GM19324 (cell line): ENCODE data around the gene ALPL.
"Not testable (repeated sequence)": the region's sequence is repeated elsewhere in the genome, so short reads cannot be mapped to it uniquely, and the experiment has no call there.

Experiments used
- ATAC-seq: cut with Tn5 transposase; IDR thresholded peaks from one replicate; pipeline ENCODE4 v1.9.1; 2021; ENCODE audit warnings: mild to moderate bottlenecking, moderate library complexity; ENCODE audit not compliant: unreplicated experiment, low FRiP score

Gene ALPL

DNA sequence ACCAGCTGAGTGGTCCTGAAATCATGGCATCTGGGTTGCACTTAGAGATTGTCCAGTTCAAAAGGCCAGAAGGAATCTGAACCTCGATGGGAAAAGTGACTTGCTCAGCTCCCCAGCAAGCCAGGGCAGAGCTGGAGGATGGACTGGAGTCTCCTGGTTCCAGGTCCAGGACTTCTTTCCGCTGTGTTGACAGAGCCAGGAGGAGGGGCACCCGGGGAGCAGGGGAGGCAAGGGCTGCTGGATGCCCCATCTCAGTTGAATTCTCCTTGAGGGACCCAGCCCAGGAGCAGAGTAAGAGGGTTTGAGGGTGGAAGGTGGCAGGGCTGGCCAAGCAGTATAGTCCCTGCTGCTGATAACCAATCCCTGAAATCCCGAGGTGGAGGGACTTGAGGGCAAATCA lies 2.4 kb upstream of the ALPL start:
- no peak for ATAC-seq

DNA sequence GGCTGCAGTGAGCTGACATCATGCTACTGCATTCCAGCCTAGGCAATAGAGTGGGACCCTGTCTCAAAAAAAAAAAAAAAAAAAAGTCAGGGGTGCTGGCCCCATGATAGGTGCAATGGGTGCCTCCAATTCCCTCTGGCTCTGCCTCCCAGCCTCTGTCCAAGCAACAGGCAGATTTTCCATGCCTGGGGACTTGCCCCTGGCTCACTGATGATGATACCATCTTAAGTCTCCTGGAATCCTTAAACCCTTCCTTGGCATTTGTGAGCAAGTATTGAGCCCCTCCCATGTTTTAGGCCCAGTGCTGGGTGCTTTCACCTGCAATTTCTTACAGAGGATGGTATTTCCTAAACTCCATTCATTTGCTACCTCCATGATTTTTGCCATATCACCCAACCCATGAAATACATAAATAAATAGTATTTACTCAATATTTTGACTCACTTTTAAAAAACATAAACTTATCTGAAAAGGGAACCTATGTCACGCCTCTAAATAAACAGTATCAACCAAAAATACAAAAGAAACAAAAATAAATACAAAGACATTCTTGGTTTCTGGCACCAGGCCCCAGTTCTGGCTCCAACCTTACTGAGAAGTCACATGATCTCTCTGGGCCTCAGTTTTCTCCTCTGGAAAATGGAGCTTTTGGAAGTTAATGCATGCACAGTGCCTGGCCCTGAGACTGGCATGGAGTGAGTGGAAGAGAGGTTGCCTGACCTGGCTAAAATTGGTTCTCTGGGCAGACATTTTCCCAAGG lies 1.5 kb upstream of the ALPL start:
- ATAC-seq: no peak

DNA sequence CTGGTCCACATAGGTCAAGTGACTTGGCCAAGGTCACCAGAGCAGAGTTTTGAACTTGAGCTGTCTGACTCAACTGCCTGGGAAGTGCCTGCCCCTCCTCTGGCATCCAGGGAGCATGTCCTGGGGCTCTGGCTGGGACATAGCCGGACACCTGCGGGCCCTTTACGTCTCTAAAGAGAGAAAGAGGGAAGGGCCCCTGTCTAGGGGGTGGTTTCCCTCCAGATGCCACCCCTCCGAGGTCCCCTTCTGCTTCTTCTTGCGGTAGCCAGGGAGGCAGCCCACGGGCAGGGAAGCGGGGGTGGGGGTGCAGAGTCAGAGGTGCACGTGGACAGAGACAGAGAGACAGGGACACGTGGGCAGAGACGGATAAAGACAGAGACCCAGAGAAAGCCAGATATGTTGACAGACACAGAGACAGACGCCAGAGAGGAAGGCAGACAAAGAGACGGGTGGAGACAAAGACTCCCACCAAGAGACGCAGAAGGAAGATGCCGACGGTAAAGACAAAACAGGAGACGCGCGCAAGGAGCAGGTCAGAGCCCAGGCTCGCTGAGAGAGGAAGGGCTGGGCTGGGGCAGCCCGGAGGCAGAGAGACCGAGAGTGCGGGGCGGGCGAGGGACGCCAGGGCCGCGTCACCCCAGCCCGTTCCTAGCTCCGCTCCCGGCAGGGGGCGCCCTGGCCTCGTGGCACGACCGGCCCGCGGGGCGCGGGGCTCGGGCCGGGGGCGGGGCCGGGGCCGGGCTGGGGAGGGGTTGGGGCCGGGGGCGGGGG lies 458 bp upstream of the ALPL start:
- no peak for ATAC-seq

DNA sequence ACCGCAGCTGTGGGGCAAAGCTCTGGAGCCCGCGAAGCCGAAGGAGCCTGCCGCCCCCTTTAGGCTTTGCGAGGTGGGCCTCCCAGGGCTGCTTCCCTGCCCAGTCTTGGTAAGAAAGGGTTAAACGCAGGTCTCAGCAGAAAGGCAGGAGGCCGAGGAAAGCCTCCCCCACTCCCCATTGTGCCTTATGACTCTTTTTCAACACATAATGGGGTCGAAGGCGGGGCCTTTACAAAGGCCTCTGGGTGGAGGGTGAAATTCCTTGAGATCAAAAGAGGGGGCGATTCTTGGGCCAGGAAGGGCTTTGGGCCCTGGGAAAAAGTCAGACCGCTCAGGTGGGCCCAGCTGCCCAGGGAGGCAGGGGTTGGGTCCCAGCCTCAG lies 880 bp downstream of the ALPL start:
- no peak for ATAC-seq

DNA sequence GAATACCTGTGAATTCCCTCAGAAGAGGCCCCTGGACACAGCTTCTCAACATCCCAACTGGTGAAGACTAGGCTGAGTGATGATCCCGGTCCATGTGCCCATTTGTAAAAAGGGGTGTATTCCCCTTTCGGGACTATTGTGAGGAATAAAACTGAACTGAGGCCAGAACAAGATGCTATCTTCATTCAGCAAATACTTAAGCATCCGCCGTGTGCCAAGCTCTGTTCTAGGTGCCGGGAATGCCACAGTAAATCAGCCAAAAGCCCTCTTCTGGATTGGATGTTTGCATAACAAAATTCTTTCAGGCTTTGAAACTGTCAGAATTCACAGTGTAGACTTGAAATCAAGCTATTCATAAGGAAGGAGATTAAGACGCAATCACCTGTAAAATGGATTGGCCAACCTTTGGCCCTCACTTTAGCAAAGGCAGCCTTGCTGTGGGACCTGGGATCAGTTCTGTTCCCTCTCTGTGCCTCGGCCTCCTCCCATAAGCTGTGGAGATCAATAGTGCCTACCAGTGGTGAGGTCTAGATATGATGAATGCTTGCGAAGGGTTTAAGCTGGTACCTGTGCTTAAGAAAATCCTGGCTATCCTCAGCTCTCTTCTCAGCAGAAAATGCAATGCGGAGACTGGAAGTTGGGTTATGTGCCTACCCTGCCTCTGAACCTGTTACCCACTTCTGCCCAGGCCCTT lies 1.8 kb downstream of the ALPL start:
- no peak for ATAC-seq

DNA sequence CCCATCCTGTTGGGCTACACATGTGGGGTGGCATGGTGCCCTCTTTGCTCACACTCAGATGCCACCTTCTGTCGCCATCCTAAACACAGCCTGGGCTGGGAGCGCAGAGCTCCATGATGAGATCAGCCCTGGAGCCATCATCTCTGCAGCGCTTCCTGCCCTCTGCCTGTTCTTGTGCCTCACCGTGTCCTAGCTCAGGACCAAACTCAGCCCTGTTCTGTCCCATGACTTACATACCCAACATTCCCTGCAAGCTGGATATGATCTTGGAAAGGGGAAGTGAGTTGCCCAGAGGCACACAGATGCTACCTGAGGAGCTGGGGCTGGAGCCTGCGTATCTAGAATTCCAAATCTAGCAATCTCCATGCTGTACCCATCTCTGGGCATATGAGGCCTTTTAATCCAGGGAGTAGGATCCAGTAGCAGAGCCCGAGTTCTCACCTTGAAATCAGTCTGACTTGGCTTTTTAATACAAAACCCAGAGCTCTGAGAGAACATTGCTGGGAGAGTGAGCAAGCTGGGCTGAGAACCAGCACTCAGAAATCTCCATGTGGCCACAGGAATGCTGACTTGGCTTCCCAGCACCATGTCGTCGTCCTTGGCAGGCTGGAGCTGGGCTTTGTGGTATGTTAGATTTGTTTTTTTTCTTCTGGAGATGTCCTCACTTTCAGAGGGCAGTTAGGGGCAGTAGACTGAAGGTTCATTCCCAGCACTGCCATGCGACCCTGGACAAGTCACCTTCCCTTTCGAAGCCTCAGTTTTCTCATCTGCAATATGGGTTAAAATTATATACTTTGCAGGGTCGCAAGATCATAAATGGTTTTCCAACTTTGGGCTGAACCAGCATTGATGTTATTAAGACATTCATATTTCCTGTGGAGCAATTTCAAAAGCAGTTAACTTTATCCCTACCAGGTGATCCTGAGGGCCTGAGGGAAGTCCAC lies 2.6 kb downstream of the ALPL start:
- no peak for ATAC-seq

DNA sequence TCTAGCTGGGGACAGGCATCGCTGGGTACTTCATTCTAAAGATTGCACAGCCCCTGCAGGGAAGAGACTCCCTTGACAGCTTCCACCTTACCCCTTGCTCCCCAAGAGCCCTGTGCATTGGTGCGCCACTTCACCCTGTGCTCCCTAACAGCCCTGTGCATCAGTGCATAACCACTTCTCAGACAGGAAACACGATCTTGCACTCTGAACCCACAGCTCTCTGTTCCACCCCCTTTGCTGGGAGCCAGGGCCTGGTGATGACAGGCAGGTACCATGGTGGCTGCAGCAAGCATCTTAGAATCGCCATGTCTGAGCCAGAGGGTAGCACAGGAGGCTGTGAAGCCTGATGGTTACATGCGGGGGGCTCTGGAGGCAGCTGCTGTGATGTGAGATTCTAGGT lies 5.0 kb downstream of the ALPL start:
- no peak for ATAC-seq

DNA sequence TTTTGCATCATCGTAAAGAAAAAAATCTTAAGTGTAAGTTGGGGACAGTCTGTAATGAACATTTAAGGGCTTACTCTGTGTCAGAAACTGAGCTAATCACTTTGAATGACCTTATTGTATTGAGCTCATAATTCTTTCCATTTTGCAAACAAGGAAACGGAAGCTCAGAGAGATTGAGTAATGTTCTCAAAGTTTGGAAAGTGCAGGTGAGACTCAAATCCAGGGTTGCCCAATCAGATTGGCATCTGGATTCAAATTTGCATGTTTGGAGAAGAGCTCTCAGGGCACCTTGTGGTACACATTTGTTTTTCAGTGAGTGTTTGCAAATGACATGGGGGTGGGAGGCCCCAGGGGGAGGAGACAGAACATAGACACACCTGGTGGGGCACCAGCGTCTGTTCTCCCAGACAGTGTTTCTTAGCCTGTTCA lies 8.0 kb downstream of the ALPL start:
- no peak for ATAC-seq

DNA sequence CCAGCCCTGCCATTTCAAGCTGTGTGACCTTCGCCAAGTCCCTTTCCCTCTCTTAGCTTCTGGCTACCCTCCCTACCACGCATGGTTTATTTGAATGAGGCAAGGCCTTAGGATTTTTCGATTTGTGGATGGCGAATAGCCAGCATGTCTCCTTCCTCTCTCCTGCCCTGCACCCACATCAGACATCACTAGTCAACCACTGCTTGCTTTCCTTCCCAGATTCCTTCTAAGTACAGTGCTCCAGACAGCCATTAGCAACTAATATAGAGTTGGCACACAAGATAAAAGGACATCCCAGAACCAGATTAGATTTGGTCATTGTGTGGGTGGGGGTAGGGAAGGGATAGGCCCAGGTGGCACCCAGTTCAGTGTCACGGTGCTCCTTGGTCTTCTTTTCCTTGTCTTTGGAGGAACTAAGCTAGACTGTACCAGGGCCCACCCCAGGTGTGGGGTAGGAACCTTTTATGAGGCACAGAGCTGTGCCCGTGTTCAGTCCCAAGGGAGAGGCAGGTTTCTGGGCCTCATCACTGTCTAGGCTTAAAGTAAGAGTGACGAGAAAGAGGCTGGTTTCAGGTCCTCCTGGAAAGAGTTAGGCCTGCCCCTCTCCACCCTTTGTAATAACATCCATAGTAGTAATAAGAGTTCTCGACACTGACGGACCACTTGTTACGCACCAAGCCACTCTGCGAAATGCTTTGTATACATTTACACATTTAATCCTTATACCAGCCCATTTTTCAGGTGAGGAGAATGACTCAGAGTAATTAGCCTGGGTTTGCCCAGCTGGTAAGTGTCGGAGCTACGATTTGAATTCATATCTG lies 8.6 kb downstream of the ALPL start:
- no peak for ATAC-seq

DNA sequence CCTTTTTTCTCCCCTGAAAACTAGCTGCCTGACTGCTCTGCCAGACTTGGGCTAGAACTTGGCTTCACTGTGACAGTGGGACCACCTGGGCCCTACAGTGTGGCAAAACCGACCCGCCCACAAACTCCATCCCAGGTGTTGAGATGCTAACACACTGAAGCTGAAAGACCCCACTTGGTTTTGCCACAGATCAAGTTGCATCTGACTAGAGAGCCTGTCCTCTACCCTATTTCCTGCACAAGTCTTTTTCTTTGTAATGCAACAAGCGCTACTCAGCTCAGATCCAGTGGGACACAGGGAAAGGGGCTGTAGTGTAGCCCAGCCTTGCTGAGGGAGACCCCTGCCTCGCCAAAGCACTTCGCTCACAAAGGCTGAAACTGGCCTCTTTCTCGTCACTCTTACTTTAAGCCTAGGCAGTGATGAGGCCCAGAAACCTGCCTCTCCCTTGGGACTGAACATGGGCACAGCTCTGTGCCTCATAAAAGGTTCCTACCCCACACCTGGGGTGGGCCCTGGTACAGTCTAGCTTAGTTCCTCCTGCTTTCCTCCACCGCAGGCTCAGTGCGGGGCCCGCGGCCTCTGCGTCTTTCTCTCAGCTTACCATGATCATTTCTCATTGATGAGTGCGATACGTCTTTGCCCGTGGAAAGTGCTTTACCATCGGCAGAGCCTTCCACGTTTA lies 9.7 kb downstream of the ALPL start:
- no peak for ATAC-seq

DNA sequence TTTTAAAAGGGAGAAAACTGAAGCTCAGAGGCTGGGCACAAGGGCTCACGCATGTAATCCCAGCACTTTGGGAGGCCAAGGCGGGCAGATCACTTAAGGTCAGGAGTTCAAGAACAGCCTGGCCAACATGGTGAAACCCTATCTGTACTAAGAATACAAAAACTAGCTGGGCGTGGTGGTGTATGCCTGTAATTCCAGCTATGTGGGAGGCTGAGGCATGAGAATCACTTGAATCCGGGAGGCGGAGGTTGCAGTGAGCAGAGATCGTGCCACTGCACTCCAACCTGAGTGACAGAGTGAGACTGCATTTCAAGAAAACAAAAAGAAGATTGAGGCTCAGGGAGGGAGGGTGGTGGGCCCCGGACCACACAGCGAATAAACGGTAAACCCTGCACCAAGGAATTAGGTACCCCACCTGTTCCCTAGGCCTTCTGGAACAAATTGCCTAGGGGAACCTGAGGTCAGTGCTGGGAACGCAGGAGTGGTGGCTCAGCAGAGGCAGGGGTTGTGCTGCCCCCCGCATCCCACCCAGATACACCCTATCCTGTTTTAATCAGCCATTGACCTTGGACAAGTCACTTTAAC lies 10.4 kb downstream of the ALPL start:
- ATAC-seq: not testable (repeated sequence)

DNA sequence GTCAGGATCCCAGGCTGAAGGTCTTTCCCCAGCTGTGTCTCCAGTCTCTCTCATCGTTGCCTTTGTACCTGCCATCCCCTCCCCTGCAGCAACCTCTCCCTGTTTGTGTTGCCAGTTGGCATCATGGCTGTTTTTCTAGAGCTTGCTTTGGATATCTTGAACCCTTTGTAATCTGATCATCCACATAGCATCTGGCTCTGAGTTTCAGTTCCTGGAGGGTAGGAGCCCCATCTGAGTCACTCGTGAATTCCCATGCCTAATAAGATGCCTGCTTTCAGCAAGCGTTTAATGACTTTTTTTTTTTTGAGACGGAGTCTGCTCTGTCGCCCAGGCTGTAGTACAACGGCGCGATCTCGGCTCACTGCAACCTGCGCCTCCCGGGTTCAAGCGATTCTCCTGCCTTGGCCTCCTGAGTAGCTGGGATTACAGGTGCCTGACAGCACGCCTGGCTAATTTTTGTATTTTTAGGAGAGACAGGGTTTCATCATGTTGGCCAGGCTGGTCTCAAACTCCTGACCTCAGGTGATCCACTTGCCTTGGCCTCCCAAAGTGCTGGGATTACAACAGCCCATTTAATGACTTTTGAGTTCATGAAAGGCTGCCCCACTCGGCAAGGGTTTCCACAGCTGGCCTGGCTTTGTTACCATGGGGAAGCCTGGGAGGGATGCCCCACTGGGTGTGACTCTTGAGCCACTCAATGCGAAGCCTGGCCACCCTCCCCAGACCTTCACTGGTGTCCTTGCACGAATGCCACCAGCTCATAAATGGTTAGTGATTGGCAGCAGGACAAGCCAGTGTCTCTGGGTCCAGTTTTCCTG lies 11.9 kb downstream of the ALPL start:
- no peak for ATAC-seq

DNA sequence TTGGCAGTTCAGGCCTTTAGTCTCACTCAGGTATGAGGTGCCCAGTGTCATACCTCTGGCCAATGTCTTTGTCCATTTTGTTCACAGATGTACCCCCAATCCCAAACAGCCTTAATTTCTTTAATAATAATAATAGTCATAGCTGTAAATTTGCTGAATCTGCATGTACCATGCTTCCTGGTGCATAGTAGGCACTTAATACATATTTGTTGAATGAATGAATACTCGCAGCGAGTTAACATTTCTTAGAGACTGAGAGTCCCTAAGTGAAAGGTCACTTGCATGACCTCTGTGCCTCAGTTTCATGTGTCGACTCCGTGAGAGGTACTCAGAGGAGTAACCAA lies 12.5 kb downstream of the ALPL start:
- no peak for ATAC-seq

DNA sequence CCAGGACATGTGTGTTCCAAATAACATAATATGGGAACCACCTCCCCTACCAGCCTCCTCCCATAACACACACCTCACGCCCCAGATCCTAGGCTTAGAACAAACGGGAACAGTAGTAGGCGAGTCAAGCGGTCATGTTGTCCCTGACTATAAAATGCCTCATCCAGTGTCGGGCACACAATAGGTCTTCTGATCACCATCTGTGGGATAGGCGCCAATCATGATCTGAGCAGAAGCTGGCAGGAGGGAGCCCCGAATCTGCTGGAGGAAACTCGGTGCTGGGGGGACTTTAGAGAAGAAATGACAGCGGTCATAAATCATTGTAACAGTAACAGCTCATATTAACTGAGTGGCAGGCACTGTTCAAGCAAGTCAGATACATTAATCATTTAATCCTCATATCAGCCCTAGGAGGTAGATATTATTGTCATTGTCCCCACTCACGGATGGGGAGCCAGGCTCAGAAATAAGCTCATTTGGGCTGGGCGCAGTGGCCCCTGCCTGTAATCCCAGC lies 13.4 kb downstream of the ALPL start:
- no peak for ATAC-seq

DNA sequence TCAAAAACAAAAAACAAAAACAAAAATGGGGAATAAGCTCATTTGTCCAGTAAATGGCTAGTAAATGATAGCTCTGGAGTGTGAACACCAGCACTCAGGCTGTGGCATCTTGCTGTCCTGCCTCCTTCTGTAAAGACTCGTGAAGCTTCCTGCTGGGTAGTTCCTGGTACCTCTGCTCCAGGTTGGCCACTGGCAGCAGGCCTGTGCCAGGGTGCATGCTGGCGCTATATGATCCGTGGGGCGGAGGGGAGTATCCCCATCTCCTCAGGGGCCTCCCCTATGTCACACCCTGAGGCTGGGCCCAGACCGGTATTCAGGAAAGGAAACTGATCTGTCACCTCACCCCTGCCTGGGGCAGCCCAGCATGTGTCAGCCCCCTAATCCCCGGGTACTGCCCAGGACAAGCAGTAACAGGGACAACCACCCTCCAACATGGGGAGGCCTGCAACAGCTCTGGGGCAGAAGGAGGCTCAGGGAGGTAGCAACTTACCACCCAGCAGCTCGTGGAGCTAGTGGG lies 14.1 kb downstream of the ALPL start:
- no peak for ATAC-seq

DNA sequence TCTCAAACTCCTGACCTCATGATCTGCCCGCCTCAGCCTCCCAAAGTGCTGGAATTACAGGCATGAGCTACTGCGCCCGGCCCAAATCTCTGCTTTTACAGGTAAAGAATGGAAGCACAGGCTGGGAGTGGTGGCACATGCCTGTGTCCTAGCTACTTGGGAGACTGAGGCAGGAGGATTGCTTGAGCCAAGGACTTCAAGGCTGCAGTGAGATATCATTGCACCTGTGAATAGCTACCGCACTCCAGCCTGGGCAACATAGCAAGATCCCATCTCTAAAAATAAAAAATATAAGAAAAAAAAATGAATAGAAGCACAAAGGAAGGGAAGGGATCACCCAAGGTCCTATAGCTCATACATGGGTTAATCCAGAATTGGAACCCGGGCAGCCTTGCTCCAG lies 15.0 kb downstream of the ALPL start:
- no peak for ATAC-seq

DNA sequence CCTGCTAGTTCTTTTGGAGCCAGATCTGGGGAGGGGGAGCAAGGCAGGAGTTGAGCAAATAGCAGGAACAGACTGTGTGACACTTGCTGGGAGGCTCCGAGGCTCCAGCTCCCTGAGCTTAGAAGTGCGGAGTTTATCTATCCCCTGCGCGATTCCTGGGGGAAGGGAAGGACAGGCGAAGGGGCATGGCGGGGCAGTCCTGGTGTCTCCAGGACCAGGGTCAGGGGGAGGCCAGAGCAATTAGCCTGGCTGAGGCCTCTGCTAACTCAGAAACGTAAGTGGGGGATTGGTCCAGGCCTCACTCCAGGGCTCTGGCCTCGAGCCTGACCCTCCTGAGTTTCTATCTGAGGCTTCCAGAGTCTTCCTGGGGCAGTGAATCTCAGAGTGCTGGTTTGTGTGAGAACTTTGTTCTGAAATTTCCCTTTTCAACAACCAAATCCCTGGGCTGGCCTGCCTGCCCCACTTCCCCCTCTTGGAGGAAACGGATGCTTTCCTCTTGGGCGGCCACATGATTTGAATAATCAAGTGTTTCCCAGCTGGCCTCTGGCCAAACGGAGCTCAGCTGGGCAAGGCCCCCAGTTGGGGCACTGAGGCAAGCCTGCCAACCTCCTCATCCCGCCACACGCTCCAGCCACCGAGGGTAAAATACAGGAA lies 15.6 kb downstream of the ALPL start:
- ATAC-seq: no peak
